Neural cell (in vitro differentiated cells): ENCODE measurements around the gene DNAJC7.

Source experiments
- CTCF ChIP-seq: fragments of 450-650 bp; IDR thresholded peaks from 2 replicates; pipeline ENCODE4 v1.5.1; 2014; ENCODE audit warnings: antibody characterized with exemption, mild to moderate bottlenecking, moderate library complexity; ENCODE audit not compliant: poor library complexity, severe bottlenecking
- EP300 ChIP-seq: fragments of 450-650 bp; conservative IDR thresholded peaks from 2 replicates; pipeline ENCODE4 v1.6.1; 2014; ENCODE audit warnings: antibody characterized with exemption, mild to moderate bottlenecking, moderate library complexity; ENCODE audit not compliant: poor library complexity, severe bottlenecking
- EZH2 ChIP-seq: fragments of 200-600, 300-800 bp; shearing (Covaris generic), sonication (generic); IDR thresholded peaks from 2 replicates; pipeline ENCODE4 v1.6.1; 2014; ENCODE audit warnings: antibody characterized with exemption, low read length, borderline replicate concordance, mild to moderate bottlenecking; ENCODE audit not compliant: insufficient read depth, poor library complexity, severe bottlenecking
- MXI1 ChIP-seq: fragments of 450-650 bp; conservative IDR thresholded peaks from 2 replicates; pipeline ENCODE4 v1.6.1; 2014; ENCODE audit warnings: antibody characterized with exemption, mild to moderate bottlenecking; ENCODE audit not compliant: poor library complexity, severe bottlenecking
- POLR2AphosphoS5 ChIP-seq: IDR thresholded peaks from 2 replicates; pipeline ENCODE4 v1.6.1; 2012
- RAD21 ChIP-seq: fragments of 450-650 bp; conservative IDR thresholded peaks from 2 replicates; pipeline ENCODE4 v1.6.1; 2014; ENCODE audit warnings: antibody characterized with exemption, mild to moderate bottlenecking, moderate library complexity
- SMC3 ChIP-seq: fragments of 450-650 bp; conservative IDR thresholded peaks from 2 replicates; pipeline ENCODE4 v1.6.1; 2014; ENCODE audit warnings: antibody characterized with exemption, mild to moderate bottlenecking, moderate library complexity; ENCODE audit not compliant: poor library complexity
- TAF1 ChIP-seq: IDR thresholded peaks from 2 replicates; pipeline ENCODE4 v1.6.1; 2012; ENCODE audit warnings: low read depth
- TF ChIP-seq, protein P1 (sequence below): IDR thresholded peaks from 2 replicates; pipeline ENCODE4 v1.6.1; 2012; ENCODE audit warnings: borderline replicate concordance

DNA sequence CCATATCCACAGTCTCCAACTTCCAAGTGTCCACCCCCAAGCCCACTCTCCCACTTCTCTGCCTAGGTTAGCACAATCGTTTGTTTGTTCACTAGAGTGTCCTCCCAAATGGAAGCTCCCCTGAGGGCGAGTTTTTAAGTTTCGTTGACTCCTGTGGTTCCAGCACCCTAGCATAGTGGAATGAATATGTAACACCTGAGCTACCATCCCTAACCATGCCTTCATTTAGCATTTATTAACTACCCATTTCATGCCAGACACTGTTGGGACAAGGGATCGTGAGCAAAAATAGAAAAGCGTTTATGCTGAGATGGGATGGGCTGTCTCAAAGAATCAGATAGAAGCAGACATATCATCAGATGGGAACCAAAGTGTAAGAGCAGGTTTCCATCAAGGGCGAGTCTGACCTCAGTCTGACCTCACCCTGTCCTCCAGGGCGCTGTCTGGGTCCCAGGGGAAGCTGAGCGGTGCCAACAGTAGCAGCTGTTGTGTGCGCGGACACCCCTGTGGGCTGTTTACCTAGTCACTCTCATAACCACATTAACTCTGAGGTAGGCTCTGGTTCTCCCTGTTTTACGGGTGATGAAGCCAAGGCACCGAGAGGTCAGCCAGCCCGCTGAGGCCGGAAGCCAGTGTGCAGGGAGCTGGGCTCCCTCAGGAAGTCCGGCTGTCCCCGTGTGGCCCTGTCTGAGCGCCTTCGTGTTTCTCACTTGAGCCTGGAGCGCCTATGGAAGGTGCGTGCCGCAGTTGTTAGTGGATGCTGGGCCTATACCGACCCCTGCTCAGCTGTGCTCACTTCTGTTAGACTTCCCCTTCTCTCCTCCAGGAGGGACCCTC is 44.5 kb downstream of the DNAJC7 start:
- TF ChIP-seq POLR2AphosphoS5 (no peak), EZH2 (no peak), CTCF (no peak), TAF1 (no peak), RAD21 (no peak), SMC3 (no peak), EP300 (no peak), MXI1 (no peak)
- TF ChIP-seq, protein P1, sequence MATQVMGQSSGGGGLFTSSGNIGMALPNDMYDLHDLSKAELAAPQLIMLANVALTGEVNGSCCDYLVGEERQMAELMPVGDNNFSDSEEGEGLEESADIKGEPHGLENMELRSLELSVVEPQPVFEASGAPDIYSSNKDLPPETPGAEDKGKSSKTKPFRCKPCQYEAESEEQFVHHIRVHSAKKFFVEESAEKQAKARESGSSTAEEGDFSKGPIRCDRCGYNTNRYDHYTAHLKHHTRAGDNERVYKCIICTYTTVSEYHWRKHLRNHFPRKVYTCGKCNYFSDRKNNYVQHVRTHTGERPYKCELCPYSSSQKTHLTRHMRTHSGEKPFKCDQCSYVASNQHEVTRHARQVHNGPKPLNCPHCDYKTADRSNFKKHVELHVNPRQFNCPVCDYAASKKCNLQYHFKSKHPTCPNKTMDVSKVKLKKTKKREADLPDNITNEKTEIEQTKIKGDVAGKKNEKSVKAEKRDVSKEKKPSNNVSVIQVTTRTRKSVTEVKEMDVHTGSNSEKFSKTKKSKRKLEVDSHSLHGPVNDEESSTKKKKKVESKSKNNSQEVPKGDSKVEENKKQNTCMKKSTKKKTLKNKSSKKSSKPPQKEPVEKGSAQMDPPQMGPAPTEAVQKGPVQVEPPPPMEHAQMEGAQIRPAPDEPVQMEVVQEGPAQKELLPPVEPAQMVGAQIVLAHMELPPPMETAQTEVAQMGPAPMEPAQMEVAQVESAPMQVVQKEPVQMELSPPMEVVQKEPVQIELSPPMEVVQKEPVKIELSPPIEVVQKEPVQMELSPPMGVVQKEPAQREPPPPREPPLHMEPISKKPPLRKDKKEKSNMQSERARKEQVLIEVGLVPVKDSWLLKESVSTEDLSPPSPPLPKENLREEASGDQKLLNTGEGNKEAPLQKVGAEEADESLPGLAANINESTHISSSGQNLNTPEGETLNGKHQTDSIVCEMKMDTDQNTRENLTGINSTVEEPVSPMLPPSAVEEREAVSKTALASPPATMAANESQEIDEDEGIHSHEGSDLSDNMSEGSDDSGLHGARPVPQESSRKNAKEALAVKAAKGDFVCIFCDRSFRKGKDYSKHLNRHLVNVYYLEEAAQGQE: no peak
